Suppressor macrophage treated with lipopolysaccharide for 1 hour (primary cell): ENCODE results near the gene FOSB.
A peak's percentile ranks its signal among the peaks of the same experiment; 100 is the strongest.

ENCODE experiments used
- DNase-seq, 3 donors: peaks; one replicate each; pipeline ENCODE4 v3.0.0-alpha.2; 2020 to 2022

Gene FOSB

GRCh38 chr19:45485305-45486077, 17.7 kb downstream of the FOSB start:
- peak; percentile 98 for DNase-seq

- no peak for DNase-seq
These were observed 20.9 kb downstream of the FOSB start for GRCh38 chr19:45488708-45489107.

GRCh38 chr19:45489216-45489855, 21.5 kb downstream of the FOSB start:
- no peak for DNase-seq

- no peak for DNase-seq
These were observed 24.4 kb downstream of the FOSB start for GRCh38 chr19:45492137-45492626.

GRCh38 chr19:45492627-45493470, 25.1 kb downstream of the FOSB start:
- no peak for DNase-seq

- DNase-seq, result no peak
These were observed 26.6 kb downstream of the FOSB start for GRCh38 chr19:45494261-45494916.

- DNase-seq, result no peak
These were observed 27.4 kb downstream of the FOSB start for GRCh38 chr19:45495178-45495577.

- DNase-seq, result peak in 2 of 3 donors; percentile 44 to 70
These were observed 28.7 kb downstream of the FOSB start for GRCh38 chr19:45496349-45496953.

- no peak for DNase-seq
These were observed 30.0 kb downstream of the FOSB start for GRCh38 chr19:45497791-45498190.

- peak in 1 of 3 donors; percentile 64 for DNase-seq
These were observed 30.8 kb downstream of the FOSB start, which contains the start of gene PPM1N for GRCh38 chr19:45498411-45499195. Gene PPM1N (plus strand): TSS chr19:45498443. CDS start chr19:45498473, 30 bp downstream.

GRCh38 chr19:45499196-45500180, 31.7 kb downstream of the FOSB start:
- DNase-seq, result peak; percentile 47 to 67 (median 54)

GRCh38 chr19:45500918-45501729, 33.3 kb downstream of the FOSB start:
- DNase-seq, result peak in 2 of 3 donors; percentile 25 to 57

- DNase-seq, result peak in 1 of 3 donors; percentile 37
These were observed 33.9 kb downstream of the FOSB start for GRCh38 chr19:45501730-45502014.

GRCh38 chr19:45502111-45502510, 34.3 kb downstream of the FOSB start:
- DNase-seq, result peak; percentile 76 to 97 (median 93)

- DNase-seq, result no peak
These were observed 36.1 kb downstream of the FOSB start for GRCh38 chr19:45503909-45504308.

- DNase-seq, result peak in 2 of 3 donors; percentile 39 to 44
These were observed 37.6 kb downstream of the FOSB start for GRCh38 chr19:45505151-45505995.

GRCh38 chr19:45505996-45506245, 38.1 kb downstream of the FOSB start:
- no peak for DNase-seq

- DNase-seq, result peak; percentile 95 to 99 (median 97)
These were observed 38.6 kb downstream of the FOSB start for GRCh38 chr19:45506246-45506988.
